Right lobe of liver (tissue), 4 donors: Measurements from ENCODE around the gene TNFRSF17.

Experiments
- POLR2A ChIP-seq: fragments of 450-650 bp; IDR thresholded peaks from one replicate; pipeline ENCODE4 v1.6.1; 2017; ENCODE audit warnings: antibody characterized with exemption, mild to moderate bottlenecking
- TF ChIP-seq, protein P1 (sequence below), 4 donors: fragments of 200-600 bp in 3 of 4; fragments of 450-650 bp in 1 of 4; IDR thresholded peaks; one replicate each; pipeline versions ENCODE4 v1.5.1 to v1.8.0; 2016 to 2022; ENCODE audit warnings: antibody characterized with exemption in 4 of 4, mild to moderate bottlenecking in 2 of 4
- donor health status: DM: no; HTN: no; CAD: no.
- donor health status: DM: no; HTN: no; CAD: no.
- donor health status: DM: no; HTN: yes; CAD: no.

- TF ChIP-seq, protein P1, sequence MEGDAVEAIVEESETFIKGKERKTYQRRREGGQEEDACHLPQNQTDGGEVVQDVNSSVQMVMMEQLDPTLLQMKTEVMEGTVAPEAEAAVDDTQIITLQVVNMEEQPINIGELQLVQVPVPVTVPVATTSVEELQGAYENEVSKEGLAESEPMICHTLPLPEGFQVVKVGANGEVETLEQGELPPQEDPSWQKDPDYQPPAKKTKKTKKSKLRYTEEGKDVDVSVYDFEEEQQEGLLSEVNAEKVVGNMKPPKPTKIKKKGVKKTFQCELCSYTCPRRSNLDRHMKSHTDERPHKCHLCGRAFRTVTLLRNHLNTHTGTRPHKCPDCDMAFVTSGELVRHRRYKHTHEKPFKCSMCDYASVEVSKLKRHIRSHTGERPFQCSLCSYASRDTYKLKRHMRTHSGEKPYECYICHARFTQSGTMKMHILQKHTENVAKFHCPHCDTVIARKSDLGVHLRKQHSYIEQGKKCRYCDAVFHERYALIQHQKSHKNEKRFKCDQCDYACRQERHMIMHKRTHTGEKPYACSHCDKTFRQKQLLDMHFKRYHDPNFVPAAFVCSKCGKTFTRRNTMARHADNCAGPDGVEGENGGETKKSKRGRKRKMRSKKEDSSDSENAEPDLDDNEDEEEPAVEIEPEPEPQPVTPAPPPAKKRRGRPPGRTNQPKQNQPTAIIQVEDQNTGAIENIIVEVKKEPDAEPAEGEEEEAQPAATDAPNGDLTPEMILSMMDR (IDR thresholded peaks at IDR 0.05) = no peak
- no peak for TF ChIP-seq POLR2A
Measured at GRCh38 chr16:11946433-11946832, 18.6 kb upstream of the TNFRSF17 start.
